ENCODE data around the gene NOP14. TPM values are rescaled to one million over a fixed set of nuclear protein-coding genes. Genes with fewer than 3 reads are reported as not detected.

Gene NOP14
- total RNA-seq, 1 experiment from 2014 or later = 50.1 TPM

DNA sequence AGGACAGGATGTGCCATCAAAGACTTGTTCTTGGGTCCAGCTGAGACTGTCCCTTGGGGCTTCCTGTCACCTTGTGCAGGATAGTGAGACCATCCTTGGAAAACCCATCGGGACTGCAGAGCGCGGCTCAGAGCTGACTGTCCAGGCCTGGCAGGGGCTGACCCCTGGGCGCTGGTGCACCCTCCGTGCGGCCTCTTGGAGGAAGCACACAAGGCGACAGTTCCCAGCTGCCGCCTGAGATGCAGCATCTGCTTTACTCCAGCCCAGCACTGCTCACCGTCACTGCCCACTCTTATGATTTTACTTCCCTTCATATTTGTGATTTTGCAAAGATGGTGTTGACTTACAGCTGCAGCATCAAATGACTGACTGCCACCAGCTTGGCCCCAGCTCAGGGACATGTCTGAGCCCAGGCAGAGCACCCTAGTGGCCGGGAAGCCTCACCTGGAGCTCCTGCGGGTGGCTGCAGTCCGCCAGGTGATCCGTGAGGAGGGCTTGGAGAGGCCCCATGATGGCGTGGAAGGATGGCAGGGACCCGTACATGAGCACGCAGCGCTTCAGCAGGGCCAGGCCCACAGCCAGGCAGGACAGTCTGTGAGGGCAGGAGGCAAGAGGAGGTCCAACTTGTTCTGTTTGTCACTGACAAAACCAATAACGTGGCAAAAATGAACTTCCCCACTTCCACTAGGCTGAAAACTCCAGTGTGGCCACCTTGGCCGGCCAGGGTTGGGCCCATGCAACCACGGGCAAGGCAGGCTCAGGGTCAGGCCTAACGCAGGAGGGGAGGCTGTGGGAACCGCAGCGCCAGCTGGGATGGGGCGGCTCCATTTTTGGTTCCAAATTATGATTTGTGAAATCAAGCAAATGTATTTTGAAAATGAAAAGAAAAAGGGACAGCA lies 21.8 kb downstream of the NOP14 start:
- Histone ChIP-seq H2AFZ (ENCODE audit: low read length) (no peak overlapping the region), H4K20me1 (ENCODE audit: control insufficient read depth, insufficient read depth, insufficient read length) (no peaks in the 10 kb centered on the region)

More for the DNA sequence above, 21.8 kb downstream of the NOP14 start:
- Histone ChIP-seq H3K27me3 (ENCODE audit: insufficient read depth, low read length) (no peaks in the 10 kb centered on the region), H3K18ac (ENCODE audit: insufficient read length, low read depth, low read length) (no peak overlapping the region), H3T11ph (ENCODE audit: low read length) (no peak overlapping the region), H3K4ac (ENCODE audit: low read depth, low read length) (no peak overlapping the region), H3K4me2 (ENCODE audit: insufficient read depth, insufficient read length, low read length) (no peak overlapping the region), H3K9me3 (ENCODE audit: control insufficient read depth, low read depth, low read length) (no peaks in the 10 kb centered on the region), H4K8ac (replicated peaks; ENCODE audit: insufficient read length, low read depth, low read length) (no peak overlapping the region), H2BK120ac (ENCODE audit: low read depth, low read length, poor library complexity, severe bottlenecking) (no peak overlapping the region), H4K5ac (ENCODE audit: insufficient read length, low read depth, low read length) (no peak overlapping the region), H3K23me2 (ENCODE audit: insufficient read length, low read depth, low read length, poor library complexity, severe bottlenecking) (no peaks in the 10 kb centered on the region), H2BK5ac (ENCODE audit: insufficient read length, low read length) (no peak overlapping the region), H2BK20ac (ENCODE audit: low read depth, low read length, poor library complexity, severe bottlenecking) (no peak overlapping the region), H3K79me1 (ENCODE audit: insufficient read depth, low read depth, low read length, poor library complexity, severe bottlenecking) (no peaks in the 10 kb centered on the region), H3K4me1 (ENCODE audit: insufficient read depth, low read length) (no peaks in the 10 kb centered on the region), H3K23ac (ENCODE audit: insufficient read length, low read depth, low read length) (no peak overlapping the region), H3K14ac (ENCODE audit: insufficient read depth, low read length) (no peak overlapping the region), H3K79me2 (ENCODE audit: insufficient read depth, low read length) (no peaks in the 10 kb centered on the region), H3K9ac (ENCODE audit: extremely low read depth, insufficient read length, low read length) (no peak overlapping the region), H3K56ac (ENCODE audit: insufficient read length, low read depth, low read length) (no peak overlapping the region), H2AK5ac (ENCODE audit: insufficient read length, low read length) (no peak overlapping the region), H2BK15ac (ENCODE audit: low read depth, low read length) (no peak overlapping the region), H4K91ac (ENCODE audit: insufficient read length, low read depth, low read length) (no peak overlapping the region), H2BK12ac (ENCODE audit: insufficient read length, low read depth, low read length) (no peak overlapping the region), H3K27ac (ENCODE audit: insufficient read length, low read depth, low read length) (no peak overlapping the region)
- Mint-ChIP-seq H3K36me3 (ENCODE audit: insufficient read depth in 1 of 3, low read depth in 3 of 3) (peaks cover 59 to 97% (median 91%) of the 10 kb centered on the region in 3 experiments; a peak in 6 of 7 replicates), H3K27ac (0 out of 7 replicates have a peak overlapping the region, but pooled peaks of 1 of the 3 experiments have one; percentile 75), H3K4me1 (peaks cover 14% of the 10 kb centered on the region in 2 experiments), H3K4me3 (no peak overlapping the region), H3K9me3 (no peaks in the 10 kb centered on the region), H3K27me3 (ENCODE audit: low read depth) (no peaks in the 10 kb centered on the region)
- whole genome bisulfite sequencing (ENCODE audit: extremely low coverage, insufficient read length, low lambda C conversion rate) = no CpG with 5 or more reads among the region's 24 CpGs
- DNase-seq = no peak
- TF ChIP-seq CTCF (conservative IDR thresholded peaks at IDR 0.05) = no peak

Measured in H9 (cell line).